Panc1 (cell line): Measurements from ENCODE around the gene RSPH3. TPM values are rescaled to one million over a fixed set of nuclear protein-coding genes. Genes with fewer than 3 reads are reported as not detected.

Source experiments
- ATAC-seq: fragments of 200-7000 bp; cut with Tn5 transposase; 2 replicates; pipeline ENCODE4 v1.9.1; 2020; ENCODE audit warnings: mild to moderate bottlenecking, moderate library complexity
- BruUV-seq: library from RNA; stranded (reverse); fragments of 400-500 nt; replicated peaks from 2 replicates; lab custom pipeline; 2021; lab: Mats Ljungman, UMichigan
- CTCF ChIA-PET: fragments of 300-600 bp; sonication (Branson Sonifier 250); formaldehyde crosslinking; loops from one replicate; lab custom pipeline; 2022; ENCODE audit warnings: antibody characterized with exemption; lab: Charles Lee
- POLR2A ChIA-PET: fragments of 300-600 bp; sonication (Branson Sonifier 250); formaldehyde crosslinking; loops from one replicate; lab custom pipeline; 2022; ENCODE audit warnings: antibody characterized with exemption; lab: Charles Lee
- DNase-seq: peaks from one replicate; pipeline ENCODE4 v3.0.0-alpha.2; 2010; ENCODE audit warnings: low read depth, low spot score
- H3K27ac ChIP-seq: 2 replicates; pipeline ENCODE4 v1.5.1; 2011; ENCODE audit warnings: mild to moderate bottlenecking, low read length, inconsistent platforms
- H3K27me3 ChIP-seq: fragments of 200-500 bp; sonication (Bioruptor generic); 2 replicates; pipeline ENCODE4 v1.6.0; 2014; ENCODE audit warnings: low read length, inconsistent platforms; ENCODE audit not compliant: control insufficient read depth, insufficient read depth
- H3K36me3 ChIP-seq: fragments of 200-500 bp; sonication (Bioruptor generic); 2 replicates; pipeline ENCODE4 v1.5.1; 2014; ENCODE audit warnings: inconsistent platforms, mild to moderate bottlenecking, low read length, moderate library complexity; ENCODE audit not compliant: control insufficient read depth, insufficient read depth
- H3K4me1 ChIP-seq: 2 replicates; pipeline ENCODE4 v1.5.1; 2011; ENCODE audit warnings: inconsistent platforms, mild to moderate bottlenecking, low read length, moderate library complexity; ENCODE audit not compliant: control insufficient read depth, insufficient read depth
- H3K4me3 ChIP-seq, 2 experiments: 2 replicates each; pipeline ENCODE4 v1.5.1; 2011 to 2012; ENCODE audit warnings: low read depth in 2 of 2, low read length in 2 of 2, mild to moderate bottlenecking in 2 of 2, inconsistent platforms in 1 of 2, moderate library complexity in 1 of 2
- H3K9me3 ChIP-seq: fragments of 200-500 bp; sonication (Bioruptor generic); 2 replicates; pipeline ENCODE4 v1.5.1; 2014; ENCODE audit warnings: low read depth, mild to moderate bottlenecking, inconsistent platforms, low read length, moderate library complexity; ENCODE audit not compliant: control insufficient read depth, insufficient read depth
- CTCF ChIP-seq: fragments of 450-650 bp; IDR thresholded peaks from 2 replicates; pipeline ENCODE4 v1.5.1; 2017; ENCODE audit warnings: mild to moderate bottlenecking
- POLR2AphosphoS5 ChIP-seq: IDR thresholded peaks from 2 replicates; pipeline ENCODE4 v1.6.1; 2012; ENCODE audit warnings: mild to moderate bottlenecking, low read depth, low read length, moderate library complexity
- REST ChIP-seq, 2 experiments: IDR thresholded peaks; 2 replicates each; pipeline ENCODE4 v1.6.1; 2011 to 2012; ENCODE audit warnings: low read depth in 2 of 2, control low read depth in 1 of 2, low read length in 1 of 2, mild to moderate bottlenecking in 1 of 2, moderate library complexity in 1 of 2; ENCODE audit not compliant: insufficient read depth in 1 of 2
- SIN3A ChIP-seq: IDR thresholded peaks from 2 replicates; pipeline ENCODE4 v1.6.1; 2012; ENCODE audit warnings: low read depth, mild to moderate bottlenecking, low read length, moderate library complexity, borderline replicate concordance; ENCODE audit not compliant: insufficient read depth
- TCF7L2 ChIP-seq: IDR thresholded peaks from 2 replicates; pipeline ENCODE4 v1.6.1; 2011; ENCODE audit warnings: mild to moderate bottlenecking, low read depth, low read length, inconsistent platforms
- in situ Hi-C: cut with HindIII; loops from 2 replicates; pipeline ENCODE4 v1.10.0; 2016; ENCODE audit warnings: low sequenced_read_pairs, low pct_unique_long_range_greater_than_20kb
- intact Hi-C: fragments of 100-400 bp; cut with micrococcal nuclease; formaldehyde crosslinking; loops from one replicate; pipeline ENCODE4 v1.10.0; 2022; ENCODE audit not compliant: unreplicated experiment
- total RNA-seq: library from RNA; stranded (reverse); gene quantifications from one replicate; pipeline ENCODE4 v1.2.1, GENCODE V29; 2021; ENCODE audit not compliant: unreplicated experiment

Gene RSPH3
- total RNA-seq, 1 experiment from 2014 or later = 8.1 TPM

GRCh38 chr6:159045801-159046200 lies 45.8 kb upstream of the RSPH3 start:
- peaks cover 23% of the 10 kb centered on the region for H3K27me3 ChIP-seq
- H3K9me3 ChIP-seq = no peaks in the 10 kb centered on the region
- ChIA-PET POLR2A (no interaction called here), CTCF (no interaction called here)
- H3K4me3 ChIP-seq = no peak overlapping the region
- no TSS peak for BruUV-seq
- no peak for ATAC-seq
- H3K4me1 ChIP-seq = no peaks in the 10 kb centered on the region
- no peak for TF ChIP-seq REST (IDR thresholded peaks at IDR 0.05; ENCODE audit: insufficient read depth in 1 of 2, low read depth in 2 of 2, low read length in 1 of 2)
- no peak for TF ChIP-seq TCF7L2
- no peak for TF ChIP-seq SIN3A
- TF ChIP-seq CTCF = no peak
- no peak for TF ChIP-seq POLR2AphosphoS5
- in situ Hi-C loops = no loop called here
- H3K36me3 ChIP-seq = no peaks in the 10 kb centered on the region
- no peak overlapping the region for H3K27ac ChIP-seq
- DNase-seq = no peak
- intact Hi-C loops = loop anchor here (10.0 kb wide), 1 partner anchor 89 kb away; no protein-coding TSS in a partner anchor

GRCh38 chr6:159044899-159045727 lies 45.1 kb upstream of the RSPH3 start, which contains the start of gene TAGAP:
Gene TAGAP (minus strand): TSS chr6:159044991. CDS start chr6:159044146, 845 bp downstream.
- H3K4me3 ChIP-seq = no peak within 1 kb of the TSS
- DNase-seq (no peak), ATAC-seq (no peak)
- no peaks in the 10 kb centered on the region for H3K4me1 ChIP-seq
- intact Hi-C loops = loop anchor here (10.0 kb wide), 1 partner anchor 90 kb away; no protein-coding TSS in a partner anchor
- H3K27ac ChIP-seq = no peak within 1 kb of the TSS
- H3K36me3 ChIP-seq = no peaks in the 10 kb centered on the region
- no TSS peak for BruUV-seq
- H3K9me3 ChIP-seq = no peaks in the 10 kb centered on the region
- CTCF ChIA-PET = interaction anchor here (1.1 kb wide), 1 partner anchor 59 kb away, joined by 5 read pairs; no protein-coding TSS in a partner anchor
- no peak for TF ChIP-seq TCF7L2
- TF ChIP-seq CTCF = no peak
- TF ChIP-seq REST (IDR thresholded peaks at IDR 0.05; ENCODE audit: insufficient read depth in 1 of 2, low read depth in 2 of 2, low read length in 1 of 2) = no peak
- TF ChIP-seq POLR2AphosphoS5 = no peak
- no peak for TF ChIP-seq SIN3A
- POLR2A ChIA-PET = interaction anchor here (0.7 kb wide), 1 partner anchor 302 kb away, joined by 5 read pairs; no protein-coding TSS in a partner anchor
- peaks cover 20% of the 10 kb centered on the region for H3K27me3 ChIP-seq
- in situ Hi-C loops = no loop called here
